ENCODE results near the gene MARCKSL1. TPM values are rescaled to one million over a fixed set of nuclear protein-coding genes. Genes with fewer than 3 reads are reported as not detected.

Gene MARCKSL1
- total and polyA plus RNA-seq, 2 of the 8 experiments (the other 6 are each of a cell fraction or from before 2014, with no cell fraction given): 536 to 558 TPM

- H2BK20ac ChIP-seq (ENCODE audit: low read length): no peak overlapping the region
- H3K4me1 ChIP-seq (replicated peaks in 1 of 4; ENCODE audit: control insufficient read depth in 3 of 4, insufficient read depth in 4 of 4, low read length in 3 of 4): no peaks in the 10 kb centered on the region
- H2BK15ac ChIP-seq (ENCODE audit: low read length): no peak overlapping the region
- DNase-seq (ENCODE audit: low read depth in 1 of 2, low spot score in 2 of 2) (no peak), FAIRE-seq (no peak)
- no peak overlapping the region for H4K8ac ChIP-seq (ENCODE audit: extremely low read depth, insufficient read depth, low read length)
- no peak overlapping the region for H4K91ac ChIP-seq (replicated peaks; ENCODE audit: insufficient read length, low read length)
- H3K4me3 ChIP-seq (ENCODE audit: extremely low read depth in 1 of 4, insufficient read depth in 2 of 4, low read depth in 3 of 4, low read length in 4 of 4): no peak overlapping the region
- no peak overlapping the region for H3K4me2 ChIP-seq (ENCODE audit: insufficient read depth in 1 of 2, low read depth in 2 of 2, low read length in 2 of 2)
- peaks cover 24 to 74% (median 68%) of the 10 kb centered on the region in 4 experiments for H3K36me3 ChIP-seq (ENCODE audit: control insufficient read depth in 2 of 4, insufficient read depth in 4 of 4, low read length in 3 of 4)
- H3K9ac ChIP-seq (replicated peaks in 1 of 4; ENCODE audit: extremely low read depth in 1 of 4, low read depth in 3 of 4, low read length in 3 of 4): no peak overlapping the region; a peak in 1 of 7 replicates
- ChIA-PET CTCF (ENCODE audit: partially characterized antibody) (interaction anchor here (1.4 kb wide), 1 partner anchor 9 kb away, joined by 4 read pairs; no protein-coding TSS in a partner anchor), POLR2A (ENCODE audit: partially characterized antibody) (interaction anchor here (0.5 to 3.2 kb wide), 9 partner anchors 9 to 61 kb away, joined by 3 to 17 read pairs (median 5); partner anchors contain the start of gene BSDC1)
- H3K4ac ChIP-seq (replicated peaks; ENCODE audit: insufficient read length, low read depth, low read length): no peak overlapping the region
- no peaks in the 10 kb centered on the region for H3K23me2 ChIP-seq (ENCODE audit: low read depth, low read length)
- WGBS, 2 experiments (ENCODE audit: extremely low coverage in 1 of 2, insufficient coverage in 1 of 2, insufficient read length in 1 of 2, insufficient replicate concordance in 2 of 2, low coverage in 1 of 2, low lambda C conversion rate in 2 of 2, missing lambda C conversion rate in 1 of 2): 92% methylated on average over 12 of the region's 12 CpGs; no CpG with 5 or more reads in 1 of the 2 experiments
- no peak overlapping the region for H3K56ac ChIP-seq (replicated peaks; ENCODE audit: insufficient read length, low read depth, low read length)
- no peak overlapping the region for H2BK120ac ChIP-seq (replicated peaks; ENCODE audit: low read depth, low read length)
- no peaks in the 10 kb centered on the region for H3K27me3 ChIP-seq (replicated peaks in 1 of 4; ENCODE audit: control insufficient read depth in 3 of 4, extremely low read depth in 1 of 4, insufficient read depth in 3 of 4, low read length in 3 of 4)
- H2AFZ ChIP-seq (ENCODE audit: low read length): no peak overlapping the region
- no peaks in the 10 kb centered on the region for H3K79me2 ChIP-seq (ENCODE audit: control insufficient read depth in 1 of 2, insufficient read depth in 2 of 2, low read length in 2 of 2)
- H3K18ac ChIP-seq (ENCODE audit: extremely low read depth, low read length): no peak overlapping the region
- no peak overlapping the region for H4K5ac ChIP-seq (ENCODE audit: insufficient read length, low read depth, low read length)
- peaks cover 3% of the 10 kb centered on the region in 2 experiments for H4K20me1 ChIP-seq (replicated peaks in 1 of 2; ENCODE audit: control insufficient read depth in 1 of 2, insufficient read depth in 2 of 2, low read length in 2 of 2)
- no peaks in the 10 kb centered on the region for H3K9me3 ChIP-seq (ENCODE audit: insufficient read depth in 2 of 2, low read depth in 1 of 2, low read length in 1 of 2)
- no peak overlapping the region for H2AK5ac ChIP-seq (ENCODE audit: low read depth, low read length)
- H2BK5ac ChIP-seq (ENCODE audit: low read depth, low read length): no peak overlapping the region
- H2BK12ac ChIP-seq (ENCODE audit: low read depth, low read length): no peak overlapping the region
- no peak overlapping the region for H3K23ac ChIP-seq (ENCODE audit: insufficient read length)
- H3K14ac ChIP-seq (ENCODE audit: insufficient read length): no peak overlapping the region
- H3K27ac ChIP-seq (ENCODE audit: low read depth, low read length): no peak overlapping the region
- H3K79me1 ChIP-seq (ENCODE audit: low read depth, low read length): no peaks in the 10 kb centered on the region
- TF ChIP-seq TEAD4 (IDR thresholded peaks at IDR 0.05; ENCODE audit: low read depth, low read length) (no peak), CTCF (IDR thresholded peaks at IDR 0.05; ENCODE audit: control extremely low read depth in 1 of 3, insufficient read depth in 1 of 3, low read depth in 1 of 3, low read length in 3 of 3) (no peak), KDM5A (IDR thresholded peaks at IDR 0.05; ENCODE audit: low read length) (no peak), RBBP5 (IDR thresholded peaks at IDR 0.05; ENCODE audit: borderline replicate concordance, low read depth, low read length) (no peak), KDM4A (IDR thresholded peaks at IDR 0.05; ENCODE audit: low read depth, low read length, severe bottlenecking) (no peak), BRCA1 (IDR thresholded peaks at IDR 0.05; ENCODE audit: low read depth, low read length) (no peak), CHD1 (IDR thresholded peaks at IDR 0.05; ENCODE audit: low read depth, low read length) (no peak), RXRA (IDR thresholded peaks at IDR 0.05; ENCODE audit: insufficient read depth, low read depth, low read length) (no peak)
These were observed 41.6 kb upstream of the MARCKSL1 start for GRCh38 chr1:32377541-32378220.

All from H1 (cell line).